Hematopoietic multipotent progenitor cell (in vitro differentiated cells): ENCODE results near the gene CST7. TPM values are rescaled to one million over a fixed set of nuclear protein-coding genes. Genes with fewer than 3 reads are reported as not detected.

Experiments
- DNase-seq, 3 donors: peaks; one replicate each; pipeline ENCODE4 v3.0.0-alpha.2; 2011 to 2015; ENCODE audit warnings: low read depth in 2 of 3, low spot score in 2 of 3
- total RNA-seq: library from RNA; depleted of rRNA; stranded (reverse); fragments of >200 nt; gene quantifications from one replicate; pipeline ENCODE4 v1.2.3, GENCODE V29; 2012

The CST7 gene
- total RNA-seq, 1 donor, result 18.6 TPM

GRCh38 chr20:24950128-24950835 lies 1.2 kb downstream of the CST7 start:
- no peak for DNase-seq

- no peak for DNase-seq
Observed at GRCh38 chr20:24950836-24951525, 1.9 kb downstream of the CST7 start.

GRCh38 chr20:24951536-24952083 lies 2.5 kb downstream of the CST7 start:
- DNase-seq, result peak in 1 of 3 donors; percentile 7

- no peak for DNase-seq
Observed at GRCh38 chr20:24952376-24953208, 3.5 kb downstream of the CST7 start.

- DNase-seq, result no peak
Observed at GRCh38 chr20:24953209-24953575, 4.1 kb downstream of the CST7 start.

- no peak for DNase-seq
Observed at GRCh38 chr20:24953621-24954133, 4.6 kb downstream of the CST7 start.

GRCh38 chr20:24954151-24954550 lies 5.1 kb downstream of the CST7 start:
- DNase-seq, result no peak

GRCh38 chr20:24954566-24954965 lies 5.5 kb downstream of the CST7 start:
- DNase-seq, result no peak

GRCh38 chr20:24955045-24955444 lies 6.0 kb downstream of the CST7 start:
- peak in 1 of 3 donors; percentile 7 for DNase-seq

GRCh38 chr20:24956001-24956841 lies 7.2 kb downstream of the CST7 start:
- no peak for DNase-seq

- no peak for DNase-seq
Observed at GRCh38 chr20:24957326-24958016, 8.4 kb downstream of the CST7 start.

- no peak for DNase-seq
Observed at GRCh38 chr20:24958506-24959385, 9.7 kb downstream of the CST7 start.

- DNase-seq, result no peak
Observed at GRCh38 chr20:24959591-24960301, 10.7 kb downstream of the CST7 start.

- no peak for DNase-seq
Observed at GRCh38 chr20:24960302-24960801, 11.3 kb downstream of the CST7 start.

GRCh38 chr20:24960861-24961260 lies 11.8 kb downstream of the CST7 start:
- no peak for DNase-seq

GRCh38 chr20:24961384-24962181 lies 12.5 kb downstream of the CST7 start:
- no peak for DNase-seq

GRCh38 chr20:24962182-24962492 lies 13.1 kb downstream of the CST7 start:
- no peak for DNase-seq
